Inferior parietal cortex (tissue), 1 donor: ENCODE results near the gene LONRF3.

Experiments
- DNase-seq: peaks from one replicate; pipeline ENCODE4 v3.0.0-alpha.2; 2016; ENCODE audit errors: extremely low spot score

The LONRF3 gene

DNA sequence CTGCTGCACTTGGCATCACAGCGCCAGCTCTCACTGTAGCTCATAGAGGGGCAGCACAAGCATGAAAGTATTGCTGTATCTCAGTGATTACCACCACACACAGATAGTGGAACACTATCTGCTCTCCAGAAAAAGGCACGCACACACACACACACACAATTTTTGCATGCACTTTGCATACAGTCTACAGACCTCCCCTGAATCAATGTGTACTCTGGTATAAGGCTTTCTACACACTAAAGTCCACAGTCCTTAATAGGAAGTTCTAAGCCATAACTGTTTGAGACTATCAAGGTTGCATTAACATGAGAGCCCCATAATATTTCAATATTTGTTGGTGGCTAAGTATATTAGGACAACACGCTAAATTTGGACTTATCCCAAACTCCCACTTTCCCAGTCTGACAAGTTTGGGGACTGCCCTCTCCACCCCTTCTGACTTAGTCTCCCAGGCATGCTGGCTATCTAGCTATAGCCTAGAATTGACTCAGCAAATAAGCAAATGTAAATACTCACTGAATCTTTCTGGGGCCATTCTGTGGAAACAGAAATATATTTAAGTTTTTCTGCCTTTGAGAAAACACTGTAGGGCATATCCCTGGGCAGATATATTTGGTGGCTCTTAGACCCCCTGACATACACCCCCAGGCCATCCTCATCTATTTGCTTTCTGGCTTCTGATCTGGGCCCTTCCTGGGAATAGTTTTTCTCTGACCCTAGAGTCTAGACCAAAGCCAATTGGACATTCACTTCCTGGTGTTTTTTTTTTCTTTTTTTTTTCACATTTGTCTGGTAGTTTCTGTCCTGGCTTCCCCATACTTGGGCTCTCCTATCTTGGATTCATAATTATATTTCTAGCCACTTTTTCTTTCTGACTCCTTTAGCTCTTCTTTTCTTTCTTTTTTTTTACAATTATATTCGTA lies 62.0 kb downstream of the LONRF3 start:
- no peak for DNase-seq

GRCh38 chrX:119040432-119040831 lies 66.0 kb downstream of the LONRF3 start:
- no peak for DNase-seq

- DNase-seq: no peak
Observed at GRCh38 chrX:119041175-119041574, 66.8 kb downstream of the LONRF3 start.

DNA sequence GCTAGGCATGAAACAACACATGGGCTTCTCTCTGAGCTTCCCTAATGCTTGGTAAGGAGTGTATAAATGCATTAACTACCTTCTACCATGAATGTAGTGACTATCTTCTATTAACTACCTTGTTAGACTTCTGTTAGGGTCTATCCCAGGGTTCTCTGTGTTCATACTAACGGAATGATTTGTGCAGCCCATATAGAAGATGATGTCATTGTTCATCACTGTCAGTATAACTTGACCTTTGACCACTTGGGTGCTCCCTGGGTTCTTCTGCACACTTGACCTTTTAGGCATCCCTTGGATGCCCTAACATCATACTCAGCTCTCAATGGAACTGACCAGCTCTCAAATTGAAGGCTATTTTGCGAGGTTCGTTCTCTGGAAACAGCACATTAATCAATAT lies 67.6 kb downstream of the LONRF3 start:
- DNase-seq: no peak

- DNase-seq: no peak
Observed at GRCh38 chrX:119042996-119043395, 68.6 kb downstream of the LONRF3 start.

DNA sequence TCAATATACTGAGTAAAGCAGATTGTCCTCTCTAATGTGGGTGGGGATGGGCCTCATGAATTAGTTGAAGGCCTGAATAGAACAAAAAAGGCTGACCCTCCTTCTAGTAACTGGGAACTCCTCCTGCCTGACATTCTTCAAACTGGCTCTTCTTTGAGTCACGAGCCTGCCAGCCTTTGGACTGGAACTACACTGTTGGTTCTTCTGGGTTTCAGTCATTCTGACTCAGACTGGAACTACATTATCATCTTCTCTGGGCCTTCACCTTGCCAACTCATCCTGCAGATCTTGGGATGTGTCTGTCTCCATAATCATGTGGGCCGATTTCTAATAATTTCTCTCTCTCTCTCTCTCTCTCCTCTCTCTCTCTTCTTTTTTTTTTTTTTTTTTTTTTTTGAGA lies 71.5 kb downstream of the LONRF3 start:
- DNase-seq: no peak

DNA sequence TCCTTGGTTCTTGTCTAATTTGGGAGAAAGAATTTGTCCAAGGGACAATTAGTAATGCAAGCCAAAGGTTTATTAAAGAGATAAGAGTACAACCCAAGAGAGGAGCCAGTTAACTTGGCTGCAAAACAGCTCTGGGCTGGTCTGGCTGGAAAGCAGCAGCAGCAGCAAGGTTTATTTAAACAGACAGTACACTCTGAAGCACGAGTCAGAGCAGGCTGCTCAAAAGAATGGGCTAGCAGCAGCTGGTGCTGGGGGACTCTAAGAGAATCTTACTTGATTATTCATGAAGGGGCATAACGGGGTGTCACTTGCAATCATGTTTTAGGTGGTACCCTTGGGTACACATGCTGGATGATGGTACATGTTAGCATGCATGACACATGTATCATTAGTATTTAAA lies 81.3 kb downstream of the LONRF3 start:
- no peak for DNase-seq

GRCh38 chrX:119062750-119063374 lies 88.4 kb downstream of the LONRF3 start:
- DNase-seq: no peak

- DNase-seq: no peak
Observed at GRCh38 chrX:119063428-119063827, 89.0 kb downstream of the LONRF3 start.

- peak; percentile 58 for DNase-seq
Observed at GRCh38 chrX:119067023-119067739, 92.8 kb downstream of the LONRF3 start.
